Mammary epithelial cell (primary cell): ENCODE data around the gene TBXA2R.

Experiments used
- EZH2 ChIP-seq: IDR thresholded peaks from 2 replicates; pipeline ENCODE4 v1.6.1; 2012; ENCODE audit warnings: low read length, inconsistent platforms, borderline replicate concordance
- TF ChIP-seq, protein P1 (sequence below), 2 donors: IDR thresholded peaks in 1 of 2; conservative IDR thresholded peaks in 1 of 2; 2 replicates each; pipeline ENCODE4 v1.5.1; 2011 to 2012; ENCODE audit warnings: inconsistent platforms in 2 of 2, low read length in 2 of 2, mild to moderate bottlenecking in 2 of 2, control low read depth in 1 of 2, low read depth in 1 of 2; ENCODE audit not compliant: insufficient read depth in 1 of 2; ENCODE audit errors: extremely low read depth in 1 of 2

DNA sequence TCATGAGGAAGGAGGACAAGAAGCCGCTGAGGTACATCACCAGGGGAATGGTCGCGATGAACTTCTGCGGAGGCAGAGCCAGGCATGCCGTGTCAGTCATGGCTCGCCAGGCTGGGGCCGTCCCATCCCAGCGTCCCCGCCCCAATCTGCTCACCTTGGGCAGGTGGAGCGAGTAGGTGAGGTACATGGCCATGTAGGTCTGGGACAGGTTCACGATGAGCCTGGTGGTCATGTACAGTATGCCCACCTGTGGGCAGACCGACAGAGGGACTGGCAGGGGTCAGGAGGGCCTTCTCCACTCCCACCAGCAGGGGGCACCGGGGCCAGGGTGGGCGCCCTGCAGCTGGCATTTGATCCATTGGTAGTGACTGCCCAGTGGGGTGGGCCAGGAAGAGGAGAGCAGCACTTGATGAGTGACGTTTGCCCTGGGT lies 59.4 kb downstream of the TBXA2R start:
- TF ChIP-seq, protein P1, sequence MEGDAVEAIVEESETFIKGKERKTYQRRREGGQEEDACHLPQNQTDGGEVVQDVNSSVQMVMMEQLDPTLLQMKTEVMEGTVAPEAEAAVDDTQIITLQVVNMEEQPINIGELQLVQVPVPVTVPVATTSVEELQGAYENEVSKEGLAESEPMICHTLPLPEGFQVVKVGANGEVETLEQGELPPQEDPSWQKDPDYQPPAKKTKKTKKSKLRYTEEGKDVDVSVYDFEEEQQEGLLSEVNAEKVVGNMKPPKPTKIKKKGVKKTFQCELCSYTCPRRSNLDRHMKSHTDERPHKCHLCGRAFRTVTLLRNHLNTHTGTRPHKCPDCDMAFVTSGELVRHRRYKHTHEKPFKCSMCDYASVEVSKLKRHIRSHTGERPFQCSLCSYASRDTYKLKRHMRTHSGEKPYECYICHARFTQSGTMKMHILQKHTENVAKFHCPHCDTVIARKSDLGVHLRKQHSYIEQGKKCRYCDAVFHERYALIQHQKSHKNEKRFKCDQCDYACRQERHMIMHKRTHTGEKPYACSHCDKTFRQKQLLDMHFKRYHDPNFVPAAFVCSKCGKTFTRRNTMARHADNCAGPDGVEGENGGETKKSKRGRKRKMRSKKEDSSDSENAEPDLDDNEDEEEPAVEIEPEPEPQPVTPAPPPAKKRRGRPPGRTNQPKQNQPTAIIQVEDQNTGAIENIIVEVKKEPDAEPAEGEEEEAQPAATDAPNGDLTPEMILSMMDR (conservative IDR thresholded peaks at IDR 0.05 in 1 of 2, IDR thresholded peaks at IDR 0.05 in 1 of 2; ENCODE audit: extremely low read depth in 1 of 2, insufficient read depth in 1 of 2, low read depth in 1 of 2, low read length in 2 of 2), result peak; percentile 43 to 60
- no peak for TF ChIP-seq EZH2
